SH-SY5Y (cell line): ENCODE results near the gene NBPF12.
"Not testable (repeated sequence)": the region's sequence is repeated elsewhere in the genome, so short reads cannot be mapped to it uniquely, and the experiment has no call there.

Experiments
- GATA2 ChIP-seq: IDR thresholded peaks from 2 replicates; pipeline ENCODE4 v1.6.1; 2011; ENCODE audit warnings: mild to moderate bottlenecking, low read depth, low read length
- GATA3 ChIP-seq: IDR thresholded peaks from 2 replicates; pipeline ENCODE4 v1.6.1; 2011; ENCODE audit warnings: low read depth, mild to moderate bottlenecking, low read length, moderate library complexity

Gene NBPF12

GRCh38 chr1:146938242-146938902 lies at the start of gene NBPF12:
Gene NBPF12, plus strand, starts transcription at chr1:146938324. Its CDS starts 21,820 bp downstream, at chr1:146960144.
- not testable (repeated sequence) for TF ChIP-seq GATA3, GATA2

- TF ChIP-seq GATA2 (no peak), GATA3 (no peak)
These were observed 101.8 kb downstream of the NBPF12 start for GRCh38 chr1:147039916-147040315.
